A549 (cell line): ENCODE data around the gene TMEM107.

Experiments
- CHD4 ChIP-seq: fragments of 200-600 bp; sonication (generic); IDR thresholded peaks from 2 replicates; pipeline ENCODE4 v1.6.1; 2016; ENCODE audit warnings: antibody characterized with exemption, mild to moderate bottlenecking, borderline replicate concordance
- CTCF ChIP-seq: fragments of >200 bp; sonication (Bioruptor Twin); formaldehyde crosslinking; IDR thresholded peaks from 3 replicates; pipeline ENCODE4 v1.5.1; 2016
- NR3C1 ChIP-seq: fragments of >200 bp; sonication (Bioruptor Twin); formaldehyde crosslinking; IDR thresholded peaks from 3 replicates; pipeline ENCODE4 v1.6.1; 2017
- PBX3 ChIP-seq: IDR thresholded peaks from 2 replicates; pipeline ENCODE4 v1.6.1; 2012
- POLR2A ChIP-seq: IDR thresholded peaks from 2 replicates; pipeline ENCODE4 v1.6.1; 2012; ENCODE audit warnings: mild to moderate bottlenecking, low read length
- RFX5 ChIP-seq: fragments of 450-650 bp; IDR thresholded peaks from 2 replicates; pipeline ENCODE4 v1.7.1; 2014; ENCODE audit warnings: antibody characterized with exemption, mild to moderate bottlenecking, moderate library complexity
- RNF2 ChIP-seq: fragments of 200-600 bp; sonication (generic); IDR thresholded peaks from 2 replicates; pipeline ENCODE4 v1.6.1; 2016; ENCODE audit warnings: low read depth, mild to moderate bottlenecking, antibody characterized with exemption, moderate library complexity, borderline replicate concordance
- TP53 ChIP-seq: fragments of 250-450 bp; sonication (Bioruptor Pico); IDR thresholded peaks from 2 replicates; pipeline ENCODE4 v1.5.0; 2021; ENCODE audit warnings: mild to moderate bottlenecking, moderate library complexity
- USF2 ChIP-seq: fragments of 450-650 bp; IDR thresholded peaks from 2 replicates; pipeline ENCODE4 v1.6.1; 2014; ENCODE audit warnings: antibody characterized with exemption

GRCh38 chr17:8158267-8159031, 17.7 kb downstream of the TMEM107 start:
- no peak for TF ChIP-seq POLR2A
- no peak for TF ChIP-seq NR3C1
- no peak for TF ChIP-seq RNF2
- peak; percentile 92 for TF ChIP-seq CTCF
- TF ChIP-seq RFX5: no peak
- peak; percentile 19; the same call in 1 of the 2 replicates for TF ChIP-seq USF2
- TF ChIP-seq PBX3: no peak
- no peak; the same call in 1 of the 2 replicates for TF ChIP-seq TP53 (CRISPR knock-in tag)
- peak; percentile 92 for TF ChIP-seq CHD4
